K562 (cell line): ENCODE data around the gene TAF4. TPM values are rescaled to one million over a fixed set of nuclear protein-coding genes. Genes with fewer than 3 reads are reported as not detected.

Experiments used
- KDM1A ChIP-seq, 2 experiments: fragments of 450-650 bp; IDR thresholded peaks; 2 replicates each; pipeline ENCODE4 v1.6.1; 2016; ENCODE audit warnings: mild to moderate bottlenecking in 2 of 2
- MED1 ChIP-seq: sonication (generic); formaldehyde crosslinking; IDR thresholded peaks from 2 replicates; pipeline ENCODE4 v1.8.1; 2023; ENCODE audit warnings: missing genetic modification reagents, borderline replicate concordance
- RBBP5 ChIP-seq: fragments of 200-600 bp; sonication (generic); IDR thresholded peaks from 2 replicates; pipeline ENCODE4 v1.6.1; 2012; ENCODE audit warnings: borderline replicate concordance, mild to moderate bottlenecking, low read length, control low read depth, inconsistent platforms; ENCODE audit not compliant: insufficient read depth, poor library complexity, severe bottlenecking
- SLC30A9 ChIP-seq: fragments of 250-450 bp; sonication (Bioruptor Pico); IDR thresholded peaks from 2 replicates; pipeline ENCODE4 v1.8.0; 2022; ENCODE audit warnings: mild to moderate bottlenecking, moderate library complexity
- ZNF232 ChIP-seq: sonication (generic); formaldehyde crosslinking; IDR thresholded peaks from 2 replicates; pipeline ENCODE4 v1.8.0; 2022; ENCODE audit warnings: mild to moderate bottlenecking, missing genetic modification reagents
- ZNF3 ChIP-seq: fragments of 250-450 bp; sonication (Bioruptor Pico); IDR thresholded peaks from 2 replicates; pipeline ENCODE4 v1.5.0; 2021; ENCODE audit warnings: mild to moderate bottlenecking, moderate library complexity
- polyA plus RNA-seq, 8 experiments: library from polyadenylated mRNA; depleted of rRNA in 4 of 8; stranded (reverse) in 5 of 8; unstranded in 3 of 8; fragments of >200 nt; fragmentation: Nextera tagmentation in 2 of 8; fragmentation: Illumina TruSeq in 1 of 8; extraction: Ambion mirVana in 2 of 8; extraction: Trizol in 1 of 8; gene quantifications; 2 replicates each; pipeline versions ENCODE4 v1.2.1 to v1.2.3, GENCODE V29; 2011 to 2014; ENCODE audit warnings: inconsistent platforms in 1 of 8, missing spikeins in 1 of 8
- total RNA-seq, 7 experiments: library from RNA; depleted of rRNA in 6 of 7; stranded (reverse); fragments of >200 nt in 6 of 7; fragmentation: Illumina TruSeq in 2 of 7; extraction: Trizol in 2 of 7; gene quantifications; 2 replicates each; pipeline versions ENCODE4 v1.2.1 to v1.2.3, GENCODE V29; 2011 to 2021; ENCODE audit warnings: low replicate concordance in 1 of 7
- TF ChIP-seq, protein P1 (sequence below), 2 experiments: fragments of 450-650 bp in 1 of 2; sonication (generic) in 1 of 2; formaldehyde crosslinking in 1 of 2; IDR thresholded peaks; 2 replicates each; pipeline versions ENCODE4 v1.7.1 to v1.9.0; 2016 to 2022; ENCODE audit warnings: inconsistent platforms in 1 of 2, mild to moderate bottlenecking in 1 of 2, missing genetic modification reagents in 1 of 2
- TF ChIP-seq, protein P2 (sequence below): fragments of 450-650 bp; IDR thresholded peaks from 2 replicates; pipeline ENCODE4 v1.7.1; 2018; ENCODE audit warnings: mild to moderate bottlenecking, low read depth; ENCODE audit not compliant: partially characterized antibody

Gene TAF4
- total and polyA plus RNA-seq, 9 of the 15 experiments (the other 6 are each of a cell fraction or from before 2014, with no cell fraction given) = 0.44 to 28.3 (median 5.6) TPM

DNA sequence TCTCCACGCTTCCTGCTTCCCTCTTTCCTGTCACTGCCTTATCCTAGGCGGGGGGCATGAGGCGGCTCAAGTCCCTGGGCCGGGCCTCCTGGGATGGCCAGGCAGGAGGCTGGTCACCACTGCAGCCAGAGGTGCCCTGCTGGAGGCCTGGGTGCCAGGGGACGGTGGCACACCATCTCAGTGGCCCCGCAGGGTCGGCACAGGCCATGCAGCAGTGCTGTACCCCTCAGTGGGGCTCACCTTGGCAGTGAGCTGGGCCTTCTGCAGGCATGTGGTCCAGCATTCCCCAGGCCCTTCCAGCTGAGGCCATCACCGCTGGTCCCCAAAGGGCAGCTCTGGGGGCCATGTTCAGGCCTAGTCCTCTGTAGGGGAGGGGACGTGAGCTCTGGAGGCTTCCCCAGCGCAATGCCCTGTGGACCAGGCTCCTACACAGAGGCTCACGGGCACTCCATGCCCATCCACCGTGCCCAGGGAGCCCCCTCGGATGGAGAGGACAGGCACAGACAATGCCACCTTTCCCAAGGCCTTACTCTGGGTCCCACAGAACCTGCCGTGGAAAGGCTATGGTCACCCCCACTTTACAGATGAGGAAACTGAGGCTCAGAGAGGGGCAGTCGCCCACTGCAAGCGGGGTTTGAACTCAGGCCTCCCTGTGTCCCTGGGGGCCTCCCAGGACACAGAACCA lies 123.8 kb downstream of the TAF4 start (continued):
- TF ChIP-seq, protein P1, sequence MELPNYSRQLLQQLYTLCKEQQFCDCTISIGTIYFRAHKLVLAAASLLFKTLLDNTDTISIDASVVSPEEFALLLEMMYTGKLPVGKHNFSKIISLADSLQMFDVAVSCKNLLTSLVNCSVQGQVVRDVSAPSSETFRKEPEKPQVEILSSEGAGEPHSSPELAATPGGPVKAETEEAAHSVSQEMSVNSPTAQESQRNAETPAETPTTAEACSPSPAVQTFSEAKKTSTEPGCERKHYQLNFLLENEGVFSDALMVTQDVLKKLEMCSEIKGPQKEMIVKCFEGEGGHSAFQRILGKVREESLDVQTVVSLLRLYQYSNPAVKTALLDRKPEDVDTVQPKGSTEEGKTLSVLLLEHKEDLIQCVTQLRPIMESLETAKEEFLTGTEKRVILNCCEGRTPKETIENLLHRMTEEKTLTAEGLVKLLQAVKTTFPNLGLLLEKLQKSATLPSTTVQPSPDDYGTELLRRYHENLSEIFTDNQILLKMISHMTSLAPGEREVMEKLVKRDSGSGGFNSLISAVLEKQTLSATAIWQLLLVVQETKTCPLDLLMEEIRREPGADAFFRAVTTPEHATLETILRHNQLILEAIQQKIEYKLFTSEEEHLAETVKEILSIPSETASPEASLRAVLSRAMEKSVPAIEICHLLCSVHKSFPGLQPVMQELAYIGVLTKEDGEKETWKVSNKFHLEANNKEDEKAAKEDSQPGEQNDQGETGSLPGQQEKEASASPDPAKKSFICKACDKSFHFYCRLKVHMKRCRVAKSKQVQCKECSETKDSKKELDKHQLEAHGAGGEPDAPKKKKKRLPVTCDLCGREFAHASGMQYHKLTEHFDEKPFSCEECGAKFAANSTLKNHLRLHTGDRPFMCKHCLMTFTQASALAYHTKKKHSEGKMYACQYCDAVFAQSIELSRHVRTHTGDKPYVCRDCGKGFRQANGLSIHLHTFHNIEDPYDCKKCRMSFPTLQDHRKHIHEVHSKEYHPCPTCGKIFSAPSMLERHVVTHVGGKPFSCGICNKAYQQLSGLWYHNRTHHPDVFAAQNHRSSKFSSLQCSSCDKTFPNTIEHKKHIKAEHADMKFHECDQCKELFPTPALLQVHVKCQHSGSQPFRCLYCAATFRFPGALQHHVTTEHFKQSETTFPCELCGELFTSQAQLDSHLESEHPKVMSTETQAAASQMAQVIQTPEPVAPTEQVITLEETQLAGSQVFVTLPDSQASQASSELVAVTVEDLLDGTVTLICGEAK (IDR thresholded peaks at IDR 0.05) = no peak
- TF ChIP-seq, protein P1 (CRISPR knock-in tag; IDR thresholded peaks at IDR 0.05) = no peak
- TF ChIP-seq RBBP5 (no peak), ZNF232 (CRISPR knock-in tag) (no peak), SLC30A9 (CRISPR knock-in tag) (no peak), KDM1A (IDR thresholded peaks at IDR 0.05) (no peak), ZNF3 (CRISPR knock-in tag) (no peak), MED1 (CRISPR knock-in tag) (no peak)
- TF ChIP-seq, protein P2, sequence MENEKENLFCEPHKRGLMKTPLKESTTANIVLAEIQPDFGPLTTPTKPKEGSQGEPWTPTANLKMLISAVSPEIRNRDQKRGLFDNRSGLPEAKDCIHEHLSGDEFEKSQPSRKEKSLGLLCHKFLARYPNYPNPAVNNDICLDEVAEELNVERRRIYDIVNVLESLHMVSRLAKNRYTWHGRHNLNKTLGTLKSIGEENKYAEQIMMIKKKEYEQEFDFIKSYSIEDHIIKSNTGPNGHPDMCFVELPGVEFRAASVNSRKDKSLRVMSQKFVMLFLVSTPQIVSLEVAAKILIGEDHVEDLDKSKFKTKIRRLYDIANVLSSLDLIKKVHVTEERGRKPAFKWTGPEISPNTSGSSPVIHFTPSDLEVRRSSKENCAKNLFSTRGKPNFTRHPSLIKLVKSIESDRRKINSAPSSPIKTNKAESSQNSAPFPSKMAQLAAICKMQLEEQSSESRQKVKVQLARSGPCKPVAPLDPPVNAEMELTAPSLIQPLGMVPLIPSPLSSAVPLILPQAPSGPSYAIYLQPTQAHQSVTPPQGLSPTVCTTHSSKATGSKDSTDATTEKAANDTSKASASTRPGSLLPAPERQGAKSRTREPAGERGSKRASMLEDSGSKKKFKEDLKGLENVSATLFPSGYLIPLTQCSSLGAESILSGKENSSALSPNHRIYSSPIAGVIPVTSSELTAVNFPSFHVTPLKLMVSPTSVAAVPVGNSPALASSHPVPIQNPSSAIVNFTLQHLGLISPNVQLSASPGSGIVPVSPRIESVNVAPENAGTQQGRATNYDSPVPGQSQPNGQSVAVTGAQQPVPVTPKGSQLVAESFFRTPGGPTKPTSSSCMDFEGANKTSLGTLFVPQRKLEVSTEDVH = no peak
